ENCODE results near the gene TSPAN17.

TSPAN17 gene

GRCh38 chr5:176643491-176644219 is 3.6 kb upstream of the TSPAN17 start:
- DNase-seq: no peak

GRCh38 chr5:176644294-176644693 is 3.0 kb upstream of the TSPAN17 start:
- no peak for DNase-seq

GRCh38 chr5:176644878-176645670 is 2.2 kb upstream of the TSPAN17 start:
- no peak for DNase-seq

- DNase-seq: no peak
Observed at GRCh38 chr5:176646049-176646706, 1.1 kb upstream of the TSPAN17 start.

GRCh38 chr5:176646707-176647029 is 616 bp upstream of the TSPAN17 start:
- DNase-seq: no peak

- peak; percentile 55 for DNase-seq
Observed at GRCh38 chr5:176647843-176648473, 674 bp downstream of the TSPAN17 start.

GRCh38 chr5:176648474-176649194 is 1.4 kb downstream of the TSPAN17 start:
- peak; percentile 70 for DNase-seq

- no peak for DNase-seq
Observed at GRCh38 chr5:176650354-176650884, 3.1 kb downstream of the TSPAN17 start.

- DNase-seq: no peak
Observed at GRCh38 chr5:176651472-176651980, 4.2 kb downstream of the TSPAN17 start.

GRCh38 chr5:176652136-176652535 is 4.9 kb downstream of the TSPAN17 start:
- no peak for DNase-seq

- no peak for DNase-seq
Observed at GRCh38 chr5:176653401-176654385, 6.4 kb downstream of the TSPAN17 start.

- DNase-seq: no peak
Observed at GRCh38 chr5:176654856-176655255, 7.6 kb downstream of the TSPAN17 start.

- DNase-seq: no peak
Observed at GRCh38 chr5:176656467-176656990, 9.2 kb downstream of the TSPAN17 start.

GRCh38 chr5:176658007-176658599 is 10.8 kb downstream of the TSPAN17 start:
- DNase-seq: peak; percentile 78

- DNase-seq: peak; percentile 76
Observed at GRCh38 chr5:176658817-176659511, 11.7 kb downstream of the TSPAN17 start.

GRCh38 chr5:176659512-176659839 is 12.2 kb downstream of the TSPAN17 start:
- no peak for DNase-seq

GRCh38 chr5:176659860-176660461 is 12.7 kb downstream of the TSPAN17 start:
- DNase-seq: no peak

- no peak for DNase-seq
Observed at GRCh38 chr5:176660530-176660859, 13.2 kb downstream of the TSPAN17 start.

GRCh38 chr5:176660860-176661641 is 13.8 kb downstream of the TSPAN17 start:
- DNase-seq: peak; percentile 84
